Stimulated activated CD4-positive, alpha-beta T cell treated with anti-CD3 and anti-CD28 coated beads, TNF-alpha, amount 100 ng/mL, for 4 hours (primary cell): ENCODE data around the gene CNTNAP5.

ENCODE experiments used
- DNase-seq, 3 experiments: peaks; one replicate each; pipeline ENCODE4 v3.0.0-alpha.2; 2020; ENCODE audit warnings: low read depth in 3 of 3

The CNTNAP5 gene

DNA sequence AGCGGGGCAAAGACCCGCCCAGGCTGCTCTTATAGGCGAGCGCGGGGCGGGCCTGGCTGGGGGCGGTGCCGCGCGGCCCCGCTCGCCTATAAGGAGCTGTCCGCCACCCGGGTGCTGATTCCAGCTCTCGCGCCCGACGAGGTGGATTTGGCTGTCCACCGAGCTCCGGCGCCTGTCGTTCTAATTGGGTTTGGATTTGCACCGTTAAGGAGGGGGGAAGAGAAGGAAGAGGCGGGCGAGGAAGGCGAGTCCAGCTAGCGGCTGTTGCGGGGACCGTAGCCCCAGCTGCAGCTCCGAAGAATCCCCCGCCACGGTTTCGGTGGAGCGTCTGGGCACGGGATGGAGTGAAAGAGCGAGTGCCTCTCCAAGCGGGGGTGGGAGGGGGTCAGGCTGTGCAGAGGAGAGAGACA is at the start of gene CNTNAP5:
TSS of gene CNTNAP5 (plus strand) at position 117 of the 410 bp plus-strand sequence. CDS start 364 bp downstream, outside the sequence.
- DNase-seq = no peak

DNA sequence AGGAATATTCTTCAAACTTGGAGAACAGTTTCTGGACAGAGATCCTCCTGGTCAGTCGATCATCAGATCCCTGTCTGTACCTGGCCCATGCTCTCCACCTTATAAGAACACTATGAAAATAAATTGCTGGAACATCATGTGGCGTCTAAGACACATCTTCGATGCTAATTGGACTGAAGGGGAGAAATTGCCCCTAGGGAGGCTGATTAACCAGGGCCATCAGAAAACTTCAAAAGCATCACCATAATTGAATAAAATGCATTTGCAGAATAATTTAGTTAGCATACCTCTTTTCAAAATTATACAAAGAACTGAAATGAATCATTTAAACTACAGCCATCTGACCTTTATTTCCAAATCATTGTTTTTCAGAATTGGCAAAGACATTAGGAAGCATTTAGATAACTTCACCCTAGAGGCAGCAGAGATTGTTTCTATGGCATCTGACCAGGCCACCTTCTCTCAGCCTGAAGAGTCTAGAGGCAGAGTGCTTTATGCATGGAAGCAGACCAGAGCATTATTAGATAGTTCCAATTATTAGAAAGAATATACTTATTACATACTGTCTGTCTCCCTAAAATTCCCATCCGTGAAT is 48.9 kb upstream of the CNTNAP5 start:
- no peak for DNase-seq

DNA sequence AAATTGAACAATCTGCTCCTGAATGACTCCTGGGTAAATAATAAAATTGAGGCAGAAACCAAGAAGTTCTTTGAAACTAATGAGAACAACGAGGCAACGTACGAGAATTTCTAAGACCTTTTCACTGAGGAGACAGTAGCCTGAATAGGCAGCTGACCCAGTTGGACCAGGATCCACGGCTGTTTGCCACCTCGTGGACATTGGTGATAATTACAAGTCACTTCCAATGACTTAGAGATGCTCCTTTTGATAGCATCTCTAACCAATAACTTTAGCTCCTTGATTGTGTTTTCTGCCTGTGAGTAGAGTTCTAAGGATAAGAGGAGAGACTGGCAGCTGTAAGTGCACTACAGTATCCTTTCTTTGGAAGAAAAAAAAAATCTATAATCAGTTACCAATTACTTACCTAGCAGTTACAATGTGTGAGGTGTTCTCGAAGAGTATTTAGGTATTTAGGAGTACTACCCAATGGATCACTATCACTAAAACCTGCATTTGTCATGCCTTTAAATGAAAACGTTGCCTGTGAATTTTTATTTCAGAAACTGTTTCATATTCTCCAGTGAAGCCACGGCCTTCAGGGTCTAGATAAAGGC is 31.3 kb upstream of the CNTNAP5 start:
- DNase-seq = no peak

DNA sequence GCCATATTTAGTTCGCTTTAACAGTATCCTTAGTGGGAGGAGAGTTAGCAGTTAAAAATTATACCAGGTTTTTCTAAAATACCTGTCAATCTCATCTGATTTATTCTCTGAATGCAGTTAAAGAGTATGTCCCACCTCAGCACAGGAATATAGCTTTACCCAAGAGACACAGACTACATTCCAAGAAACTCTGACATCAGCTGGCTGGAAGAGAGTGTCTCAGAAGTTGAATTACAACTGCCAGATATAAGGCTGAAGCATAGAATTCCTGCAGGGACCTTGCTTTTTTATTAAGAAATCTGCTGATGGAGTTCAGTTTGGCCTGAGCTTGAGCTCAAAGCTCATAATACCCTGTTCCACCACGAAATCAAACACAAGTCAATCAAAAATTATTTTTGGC is 25.4 kb upstream of the CNTNAP5 start:
- DNase-seq = no peak

DNA sequence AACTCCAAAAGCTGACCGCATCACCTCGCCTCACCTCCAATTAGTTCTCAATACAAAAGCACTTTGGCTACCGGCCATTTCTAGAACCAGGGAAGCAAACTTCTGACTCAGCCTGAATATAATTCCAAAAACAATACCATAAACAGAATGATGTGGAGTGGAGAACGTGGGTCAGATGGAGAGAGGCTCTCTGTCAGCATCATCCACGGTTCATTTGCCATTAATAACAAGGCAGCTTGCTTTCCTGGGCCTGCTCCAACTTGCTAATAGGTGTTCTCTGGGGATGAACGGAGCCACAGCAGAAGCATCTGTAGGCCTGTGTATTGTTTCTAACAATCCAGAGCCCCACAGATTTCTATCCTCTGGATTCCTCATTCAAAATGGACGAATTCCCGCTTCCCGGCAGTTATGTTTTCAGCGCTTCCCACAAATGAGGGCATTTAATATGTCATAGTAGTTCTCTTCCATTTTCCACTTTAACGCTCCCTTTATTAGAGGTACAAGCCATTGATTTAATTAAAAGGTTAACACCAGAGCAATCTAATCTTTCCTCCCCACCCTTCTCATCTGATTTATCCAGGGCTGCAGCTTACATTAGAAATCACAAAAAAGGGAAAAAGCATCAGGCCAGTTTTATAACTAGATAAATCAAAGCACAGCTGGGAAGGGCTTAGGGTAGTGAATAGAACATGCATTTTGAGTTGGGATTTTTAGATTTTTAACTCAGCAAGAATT is 23.2 kb upstream of the CNTNAP5 start:
- no peak for DNase-seq

DNA sequence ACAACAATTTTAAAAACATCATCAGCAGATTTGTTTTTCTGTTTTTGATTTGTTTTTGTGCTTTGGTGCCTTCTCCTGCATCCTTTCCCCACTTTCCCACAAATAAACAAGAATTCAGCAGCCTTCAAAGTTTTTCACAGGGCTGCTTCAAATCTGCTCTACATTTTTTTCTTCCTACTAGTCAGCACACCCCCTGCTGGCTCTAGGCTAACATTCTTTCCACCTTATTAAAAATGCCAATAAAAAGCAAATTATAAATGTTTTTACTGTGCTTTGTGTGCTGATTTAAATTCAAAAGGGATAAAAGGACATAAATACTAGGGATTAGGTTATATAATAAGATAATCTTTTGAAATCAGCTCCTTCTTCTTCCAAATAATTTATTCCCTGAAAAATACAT is 6.2 kb upstream of the CNTNAP5 start:
- no peak for DNase-seq

DNA sequence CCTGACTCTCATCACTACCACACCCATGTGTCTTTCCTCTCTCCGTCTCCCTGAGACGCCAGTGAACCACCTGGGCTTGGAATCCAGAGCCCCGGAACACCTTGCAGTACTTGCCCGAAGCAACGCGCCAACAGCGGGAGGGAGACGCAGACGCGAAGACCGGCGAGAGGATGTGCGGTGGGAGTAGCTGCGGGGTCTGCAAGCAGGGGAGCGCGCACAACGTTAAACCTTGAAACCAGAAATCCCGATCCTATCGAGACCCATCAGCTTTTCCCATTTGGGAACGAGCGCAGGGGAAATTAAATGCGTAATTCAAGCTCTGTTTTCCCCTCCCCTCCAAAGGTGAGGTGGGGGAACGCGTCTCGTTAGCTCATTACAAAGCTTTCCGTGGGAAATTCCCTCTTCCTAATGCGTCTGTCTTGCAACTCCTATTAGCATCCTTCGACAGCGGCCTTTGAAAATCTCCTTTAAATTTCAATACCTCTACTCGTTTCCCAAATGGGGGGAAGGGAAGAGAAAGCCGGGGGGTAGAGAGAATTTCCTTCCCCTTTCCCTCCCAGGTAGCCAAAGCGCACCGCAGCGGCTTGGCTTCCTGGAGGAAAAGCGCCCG is 421 bp upstream of the CNTNAP5 start:
- DNase-seq = no peak

DNA sequence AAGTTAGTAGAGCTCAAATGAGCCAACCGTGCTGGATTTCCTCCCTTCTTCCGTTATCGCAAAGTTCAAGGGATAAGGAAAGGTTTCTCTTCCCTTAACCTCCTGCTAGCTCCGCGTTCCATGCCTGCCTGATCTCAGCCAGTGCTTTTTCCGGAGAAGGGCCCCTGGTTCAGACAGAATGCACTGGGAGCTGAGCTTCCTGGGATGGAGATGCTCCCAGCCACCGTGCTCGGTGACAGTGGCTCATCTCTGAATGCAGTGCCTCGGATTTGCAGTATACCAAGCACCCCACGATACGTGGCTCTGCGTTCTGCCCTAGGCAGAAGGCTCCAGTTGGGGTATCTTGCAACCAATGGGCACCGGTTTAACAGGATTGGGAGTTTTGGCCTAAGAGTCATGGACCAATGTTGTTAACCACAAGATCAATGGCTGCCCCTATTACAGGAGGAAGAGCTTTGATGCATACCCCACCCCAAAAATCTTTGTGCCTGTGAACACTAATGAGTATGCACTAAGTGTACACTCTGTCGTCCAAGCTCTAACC is 876 bp downstream of the CNTNAP5 start:
- DNase-seq = no peak

DNA sequence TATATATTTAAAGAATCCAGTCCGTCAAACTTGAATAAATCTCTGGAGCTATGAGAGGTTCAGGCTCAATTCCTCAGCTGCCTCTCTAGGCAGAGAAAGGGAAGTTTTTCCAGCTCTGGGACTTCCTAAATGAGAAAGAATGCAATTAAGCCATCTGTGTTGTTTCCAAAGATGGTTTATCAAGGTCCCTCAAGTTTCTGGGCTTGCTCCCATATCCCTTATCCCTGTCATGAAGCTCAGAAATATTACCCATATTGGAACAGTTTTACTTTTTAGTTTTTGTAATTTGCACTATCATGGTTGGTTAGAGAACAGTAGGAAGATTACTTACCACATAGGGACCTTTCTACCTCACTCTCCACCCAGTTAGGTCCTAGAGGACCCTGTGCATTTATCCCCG is 1.4 kb downstream of the CNTNAP5 start:
- DNase-seq = no peak

DNA sequence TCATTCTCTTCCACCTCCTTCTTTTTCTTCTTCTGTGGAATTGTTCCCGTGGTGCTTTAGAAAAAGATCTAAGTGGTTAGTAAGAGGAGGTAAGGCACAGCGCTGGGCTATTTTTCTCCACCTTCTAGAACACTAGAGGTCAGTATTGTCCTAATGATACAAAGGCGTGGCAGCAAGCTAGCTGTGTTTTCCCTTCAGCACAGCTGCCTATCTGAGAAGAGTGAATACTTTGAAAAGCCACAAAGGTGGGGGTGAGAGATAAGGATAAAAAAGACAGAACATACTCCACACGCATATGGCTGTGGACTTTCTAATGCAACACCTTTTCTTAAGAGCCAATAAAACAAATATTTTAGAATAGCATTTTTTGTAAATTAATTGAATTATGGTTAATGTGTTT is 2.1 kb downstream of the CNTNAP5 start:
- no peak for DNase-seq

DNA sequence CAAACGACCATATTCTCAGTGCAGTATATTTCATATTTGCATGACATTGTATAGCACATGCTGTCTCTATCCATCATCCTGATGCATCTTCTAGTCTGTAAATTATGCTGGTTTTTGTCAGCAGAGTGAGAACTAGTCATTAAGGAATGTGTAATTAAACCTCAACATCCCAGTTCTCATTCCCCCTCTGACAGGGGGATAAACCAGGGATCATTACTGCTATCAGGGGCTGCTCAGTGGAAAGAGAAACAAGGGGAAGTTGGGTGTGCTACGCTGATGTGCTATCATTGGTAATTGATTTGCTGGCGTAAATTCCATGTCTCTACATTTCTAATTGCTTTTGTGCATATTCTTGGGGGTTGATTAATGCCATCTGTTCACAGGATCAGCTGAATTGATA is 7.7 kb downstream of the CNTNAP5 start:
- DNase-seq = no peak

DNA sequence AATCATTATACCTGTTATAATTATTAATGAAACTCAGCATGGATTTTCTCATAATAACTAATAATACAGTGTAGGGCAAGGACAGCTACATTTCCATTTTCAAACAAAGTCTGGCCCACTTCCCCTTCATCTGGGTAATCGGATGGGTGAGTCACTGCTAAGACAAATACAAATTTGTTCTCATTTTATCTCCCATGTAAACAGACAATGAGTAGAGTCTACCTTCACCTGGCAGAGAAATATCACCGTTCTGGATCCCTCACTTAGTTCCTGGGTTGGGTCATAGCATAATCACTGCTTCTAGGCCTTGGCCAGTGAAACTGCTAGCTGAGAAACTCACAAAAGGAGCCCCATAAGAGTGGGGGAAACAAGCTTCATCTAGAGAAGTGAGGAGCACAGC is 9.2 kb downstream of the CNTNAP5 start:
- no peak for DNase-seq

DNA sequence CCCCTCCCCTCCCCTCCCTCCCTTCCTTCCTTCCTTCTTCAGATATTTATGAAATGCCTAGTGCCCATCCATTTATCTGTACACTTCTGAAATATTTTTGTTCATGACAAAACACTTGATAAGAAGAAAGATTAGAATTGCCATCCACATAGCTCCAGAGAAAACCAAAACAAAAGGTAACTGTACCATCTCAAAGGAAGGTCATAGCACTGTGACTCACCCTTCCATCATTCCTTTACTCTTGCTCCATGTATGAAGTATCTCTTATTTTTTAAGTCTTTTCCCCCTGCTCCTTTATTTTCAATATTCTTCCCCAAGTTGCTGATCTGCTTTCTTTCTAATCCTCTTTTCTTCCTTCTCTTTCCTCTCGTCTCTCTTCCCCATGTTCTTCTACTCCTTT is 9.9 kb downstream of the CNTNAP5 start:
- no peak for DNase-seq

DNA sequence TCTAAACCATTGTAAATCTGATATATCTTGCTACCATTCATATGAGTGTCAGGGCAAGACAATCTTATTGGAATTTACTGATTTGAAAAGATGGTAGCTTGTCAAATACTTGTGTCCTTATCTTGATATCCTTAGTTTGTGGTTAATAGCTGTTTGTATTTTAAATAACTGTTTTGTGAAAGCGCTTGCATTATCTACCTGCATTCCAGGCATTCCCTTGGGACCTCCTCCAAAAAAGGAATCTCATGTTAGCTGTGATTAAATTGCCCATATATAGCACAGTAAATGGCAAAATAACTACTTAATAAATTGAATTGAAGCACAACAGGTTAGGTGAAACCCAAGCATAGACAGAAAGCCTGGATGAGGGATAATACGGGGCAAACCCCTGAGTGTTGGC is 13.9 kb downstream of the CNTNAP5 start:
- no peak for DNase-seq

DNA sequence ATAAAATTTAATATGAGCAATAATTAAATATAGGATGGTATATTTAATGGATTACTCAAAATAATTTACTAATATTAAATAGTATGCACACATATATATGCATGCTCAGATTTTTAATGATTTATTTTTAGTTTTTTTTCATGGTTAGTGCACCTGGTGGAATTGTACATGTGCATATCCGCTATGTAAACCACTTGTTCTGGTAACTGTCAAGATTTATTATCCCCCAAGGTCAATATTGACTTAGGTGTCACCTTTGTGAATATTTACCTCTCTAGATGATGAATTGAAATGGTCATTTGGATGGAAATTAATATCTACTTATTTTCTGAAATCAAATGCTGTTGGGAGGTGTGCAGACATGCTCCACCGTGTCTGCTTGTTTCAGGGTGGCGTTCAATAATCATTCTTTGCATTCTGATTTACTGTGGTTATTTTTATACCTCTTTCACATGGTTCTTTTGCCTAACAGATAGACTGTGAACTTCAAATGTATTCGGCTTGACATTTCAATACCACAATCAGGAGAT is 14.7 kb downstream of the CNTNAP5 start:
- DNase-seq = no peak

DNA sequence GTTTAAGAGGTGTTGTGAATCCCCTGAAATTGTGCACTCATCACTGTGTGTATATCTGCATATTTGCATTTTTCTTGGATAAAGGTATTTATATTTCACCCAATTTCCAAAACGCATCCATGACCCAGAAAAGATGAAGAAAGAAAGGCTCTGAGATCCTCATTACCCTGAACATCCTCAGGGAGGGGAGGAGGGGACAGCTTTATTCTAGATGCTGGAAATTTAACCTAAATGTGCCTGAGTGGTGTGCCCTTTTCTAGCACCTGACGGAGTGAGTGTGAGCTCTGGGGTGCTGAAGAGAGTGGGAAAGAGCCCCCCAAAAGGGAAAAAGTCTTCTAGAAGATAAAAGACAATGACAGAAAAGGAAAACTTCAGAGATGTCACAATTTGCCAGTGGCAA is 20.8 kb downstream of the CNTNAP5 start:
- DNase-seq = no peak

DNA sequence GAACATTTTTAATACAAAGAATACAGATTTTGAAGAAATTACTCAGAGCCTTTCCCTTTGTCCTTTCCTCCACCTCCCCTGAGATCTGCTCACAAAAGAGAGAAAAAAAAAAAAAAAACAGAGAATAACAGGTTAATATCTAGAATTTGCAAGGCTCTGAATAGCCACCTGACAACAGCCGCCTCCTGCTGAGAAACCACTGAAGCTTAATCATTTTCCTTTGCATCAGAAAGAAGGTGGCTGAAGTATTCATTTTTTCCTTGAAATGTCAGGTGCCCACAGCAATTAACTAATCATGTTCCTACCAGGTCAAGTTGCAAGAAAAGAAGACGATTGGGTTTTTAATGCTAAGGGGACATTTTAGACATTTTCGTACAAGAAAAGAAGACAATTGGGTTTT is 21.2 kb downstream of the CNTNAP5 start:
- no peak for DNase-seq

DNA sequence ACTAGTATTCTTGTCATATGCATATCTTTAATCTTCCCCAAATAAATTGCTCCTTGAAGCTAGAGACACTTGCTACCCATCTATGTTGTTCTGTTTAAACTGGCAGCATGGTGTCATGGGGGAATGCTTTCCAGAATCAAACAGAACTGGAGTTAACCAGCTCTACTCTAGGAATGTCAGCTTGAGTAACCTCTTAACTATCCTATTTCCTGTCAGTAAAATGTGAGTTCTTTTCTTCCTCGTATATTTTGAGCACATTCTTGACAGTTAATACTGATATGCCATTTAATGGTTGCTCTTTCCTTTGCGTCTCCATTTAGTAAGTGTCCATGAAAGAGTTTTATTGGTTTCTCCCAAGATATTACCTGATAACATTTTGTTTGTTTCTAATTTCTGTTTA is 23.0 kb downstream of the CNTNAP5 start:
- no peak for DNase-seq

DNA sequence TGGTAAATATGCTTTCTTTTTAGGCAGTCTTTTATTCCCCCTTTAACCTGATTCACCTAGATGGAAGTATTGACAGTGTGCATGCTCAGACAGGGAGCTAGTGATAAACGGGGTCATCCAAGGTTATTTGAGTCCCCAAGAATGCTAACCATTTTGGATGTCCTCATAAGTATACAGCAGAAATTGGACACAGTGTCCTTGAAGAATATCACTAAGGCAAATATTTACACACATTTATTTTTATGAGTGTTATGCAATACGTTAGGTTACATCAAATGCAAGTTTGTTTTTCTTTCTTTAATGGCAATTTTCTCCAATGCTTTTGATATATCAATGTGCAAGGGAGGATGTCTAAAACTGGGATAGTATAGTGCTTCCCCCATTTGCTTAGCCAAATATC is 23.6 kb downstream of the CNTNAP5 start:
- no peak for DNase-seq

DNA sequence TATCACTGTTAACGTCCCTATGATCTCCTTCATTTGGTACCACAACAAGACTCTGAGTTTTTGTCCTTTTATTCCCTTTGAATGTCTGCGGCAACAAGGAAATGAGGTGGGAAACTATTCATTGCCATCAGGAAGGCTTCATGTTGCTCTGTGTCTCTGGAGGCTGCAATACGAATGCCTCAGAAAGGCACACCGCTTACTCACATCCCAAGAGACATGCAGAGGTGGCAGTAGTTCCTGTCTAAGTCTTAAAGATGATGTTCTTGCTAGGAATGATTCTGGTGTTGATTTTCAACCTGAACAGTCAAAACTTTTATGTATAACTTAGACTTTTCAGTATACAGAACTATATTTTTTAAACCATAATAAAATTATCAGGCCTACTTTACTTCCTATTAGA is 24.0 kb downstream of the CNTNAP5 start:
- no peak for DNase-seq

DNA sequence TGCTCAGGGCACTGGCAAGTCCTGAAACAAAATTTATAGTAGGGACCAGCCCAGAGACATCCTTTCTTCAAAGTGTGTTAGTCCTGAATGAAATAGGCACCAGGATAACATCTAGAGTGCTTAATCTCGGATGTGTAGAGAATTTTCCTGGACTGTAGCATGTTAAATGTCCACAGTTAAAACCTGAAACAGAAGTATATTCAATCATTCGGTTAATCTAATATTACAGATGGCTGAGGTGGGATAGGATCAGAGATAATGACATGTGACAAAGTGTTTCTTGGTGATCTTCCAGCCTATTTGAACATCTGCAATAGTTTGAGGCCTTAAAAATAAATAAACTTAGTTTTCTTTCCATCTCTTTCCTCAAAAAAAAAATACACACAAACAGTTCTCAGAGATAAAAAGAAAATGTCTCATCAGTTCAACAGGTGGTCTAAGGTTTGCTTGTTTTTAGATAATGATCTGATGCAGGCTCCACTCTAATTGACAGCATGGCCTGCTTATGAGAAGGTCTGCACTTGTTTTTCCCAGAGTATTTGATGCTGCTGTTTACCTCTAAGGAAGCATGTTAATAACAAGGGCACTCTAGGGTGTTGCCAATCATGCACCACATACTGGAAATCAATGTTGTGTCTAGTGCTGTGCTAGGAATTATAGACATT is 25.9 kb downstream of the CNTNAP5 start:
- no peak for DNase-seq

DNA sequence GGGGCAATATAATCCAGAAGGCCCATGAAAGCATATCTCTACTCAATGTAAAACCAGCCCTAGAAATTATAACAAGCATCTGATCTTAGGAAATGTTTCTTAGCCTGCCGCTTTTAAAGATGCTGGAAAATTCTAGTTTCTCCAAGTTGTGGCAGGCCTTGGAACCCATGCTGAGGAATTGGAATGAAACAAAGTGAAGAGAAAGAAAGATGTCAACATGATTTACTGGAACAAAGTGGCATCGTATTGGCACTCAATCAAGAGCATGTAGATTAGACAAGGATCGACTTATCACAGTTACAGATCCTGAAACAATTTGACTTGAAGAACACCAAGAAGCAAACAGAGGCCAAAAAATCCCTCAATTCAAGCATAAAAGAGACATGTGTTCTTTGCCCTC is 28.7 kb downstream of the CNTNAP5 start:
- DNase-seq = no peak
